ENCODE data around the gene C17orf67. TPM values are rescaled to one million over a fixed set of nuclear protein-coding genes. Genes with fewer than 3 reads are reported as not detected.

Gene C17orf67
- total and polyA plus RNA-seq, 2 of the 8 experiments (the other 6 are each of a cell fraction or from before 2014, with no cell fraction given) = 0.67 to 2.2 TPM

DNA sequence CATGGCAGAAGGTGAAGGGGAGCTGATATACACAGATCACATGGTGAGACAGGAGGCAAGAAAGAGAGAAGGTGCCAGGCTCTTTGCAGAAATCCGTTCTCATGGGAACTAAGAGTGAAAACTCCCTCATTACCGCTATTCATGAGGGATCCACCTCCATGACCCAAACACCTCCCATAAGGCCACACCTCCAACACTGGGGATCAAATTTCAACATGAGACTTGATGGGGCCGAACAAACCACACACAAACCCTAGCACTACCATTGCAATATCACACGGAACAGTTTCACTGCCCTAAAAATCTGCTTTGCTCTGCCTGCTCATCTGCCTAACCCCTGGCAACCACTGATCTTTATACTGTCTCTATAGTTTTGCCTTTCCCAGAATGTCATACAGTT lies 34.8 kb downstream of the C17orf67 start:
- DNase-seq (ENCODE audit: low read depth in 1 of 2, low spot score in 2 of 2) = no peak
- TF ChIP-seq, protein P1, sequence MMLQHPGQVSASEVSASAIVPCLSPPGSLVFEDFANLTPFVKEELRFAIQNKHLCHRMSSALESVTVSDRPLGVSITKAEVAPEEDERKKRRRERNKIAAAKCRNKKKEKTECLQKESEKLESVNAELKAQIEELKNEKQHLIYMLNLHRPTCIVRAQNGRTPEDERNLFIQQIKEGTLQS (IDR thresholded peaks at IDR 0.05; ENCODE audit: insufficient read depth, low read depth, low read length) = no peak
- TF ChIP-seq POLR2A (IDR thresholded peaks at IDR 0.05; ENCODE audit: control extremely low read depth in 1 of 2, low read depth in 2 of 2, low read length in 2 of 2) (no peak), ZNF274 (IDR thresholded peaks at IDR 0.05; ENCODE audit: borderline replicate concordance, extremely low read depth, low read length) (no peak), FOSL1 (IDR thresholded peaks at IDR 0.05; ENCODE audit: insufficient read depth, low read depth, low read length) (no peak), TAF7 (optimal IDR thresholded peaks at IDR 0.05; ENCODE audit: borderline replicate concordance, low read depth, low read length) (no peak), BCL11A (IDR thresholded peaks at IDR 0.05; ENCODE audit: low read depth in 2 of 2, low read length in 2 of 2) (no peak), POLR2AphosphoS5 (IDR thresholded peaks at IDR 0.05; ENCODE audit: low read depth, low read length) (no peak), RBBP5 (IDR thresholded peaks at IDR 0.05; ENCODE audit: borderline replicate concordance, low read depth, low read length) (no peak), SRF (IDR thresholded peaks at IDR 0.05; ENCODE audit: low read depth, low read length) (no peak), BACH1 (IDR thresholded peaks at IDR 0.05; ENCODE audit: low read length) (no peak), SAP30 (IDR thresholded peaks at IDR 0.05; ENCODE audit: insufficient read depth, insufficient replicate concordance, low read length) (no peak), RFX5 (IDR thresholded peaks at IDR 0.05; ENCODE audit: borderline replicate concordance, low read depth, low read length) (no peak), MAFK (IDR thresholded peaks at IDR 0.05; ENCODE audit: low read depth, low read length) (no peak), POU5F1 (IDR thresholded peaks at IDR 0.05; ENCODE audit: low read depth, low read length) (no peak)

More for the DNA sequence above, 34.8 kb downstream of the C17orf67 start:
- no peak overlapping the region for H4K8ac ChIP-seq (ENCODE audit: extremely low read depth, insufficient read depth, low read length)
- H2AK5ac ChIP-seq (ENCODE audit: low read depth, low read length) = no peak overlapping the region
- H2BK12ac ChIP-seq (ENCODE audit: low read depth, low read length) = no peak overlapping the region
- no peaks in the 10 kb centered on the region for H3K27me3 ChIP-seq (replicated peaks in 1 of 4; ENCODE audit: control insufficient read depth in 3 of 4, extremely low read depth in 1 of 4, insufficient read depth in 3 of 4, low read length in 3 of 4)
- no peak overlapping the region for H3K4ac ChIP-seq (replicated peaks; ENCODE audit: insufficient read length, low read depth, low read length)
- no peak overlapping the region for H2BK5ac ChIP-seq (ENCODE audit: low read depth, low read length)
- no peaks in the 10 kb centered on the region for H3K79me1 ChIP-seq (ENCODE audit: low read depth, low read length)
- H3K14ac ChIP-seq (ENCODE audit: insufficient read length) = no peak overlapping the region
- no peak overlapping the region; a peak in 3 of 8 replicates for H3K4me3 ChIP-seq (ENCODE audit: extremely low read depth in 1 of 4, insufficient read depth in 2 of 4, low read depth in 3 of 4, low read length in 4 of 4)
- H2BK20ac ChIP-seq (ENCODE audit: low read length) = no peak overlapping the region
- H3K4me1 ChIP-seq (replicated peaks in 1 of 4; ENCODE audit: control insufficient read depth in 3 of 4, insufficient read depth in 4 of 4, low read length in 3 of 4) = peaks cover 0 to 3% (median 0%) of the 10 kb centered on the region in 4 experiments; a peak in 3 of 7 replicates
- H4K5ac ChIP-seq (ENCODE audit: insufficient read length, low read depth, low read length) = no peak overlapping the region
- 7% methylated on average over 4 of the region's 4 CpGs; no CpG with 5 or more reads in 1 of the 2 experiments for WGBS, 2 experiments (ENCODE audit: extremely low coverage in 1 of 2, insufficient coverage in 1 of 2, insufficient read length in 1 of 2, insufficient replicate concordance in 2 of 2, low coverage in 1 of 2, low lambda C conversion rate in 2 of 2, missing lambda C conversion rate in 1 of 2)
- no peak overlapping the region for H3K9ac ChIP-seq (replicated peaks in 1 of 4; ENCODE audit: extremely low read depth in 1 of 4, low read depth in 3 of 4, low read length in 3 of 4)
- H3K23me2 ChIP-seq (ENCODE audit: low read depth, low read length) = 0 out of 2 replicates have a peak, but pooled peaks cover 2% of the 10 kb centered on the region
- H2BK15ac ChIP-seq (ENCODE audit: low read length) = no peak overlapping the region
- H3K23ac ChIP-seq (ENCODE audit: insufficient read length) = no peak overlapping the region
- ChIA-PET CTCF (ENCODE audit: partially characterized antibody) (interaction anchor here (1.1 to 2.0 kb wide), 3 partner anchors 15 to 207 kb away, joined by 4 to 6 read pairs (median 5); no protein-coding TSS in a partner anchor), POLR2A (ENCODE audit: partially characterized antibody) (interaction anchor here (0.7 kb wide), 1 partner anchor 10 kb away, joined by 3 read pairs; no protein-coding TSS in a partner anchor)
- no peak overlapping the region for H2BK120ac ChIP-seq (replicated peaks; ENCODE audit: low read depth, low read length)
- H2AFZ ChIP-seq (ENCODE audit: low read length) = peak overlapping the region; percentile 98; the same call in 1 of the 2 replicates
- H4K91ac ChIP-seq (replicated peaks; ENCODE audit: insufficient read length, low read length) = no peak overlapping the region
- no peaks in the 10 kb centered on the region for H3K79me2 ChIP-seq (ENCODE audit: control insufficient read depth in 1 of 2, insufficient read depth in 2 of 2, low read length in 2 of 2)
- H4K20me1 ChIP-seq (replicated peaks in 1 of 2; ENCODE audit: control insufficient read depth in 1 of 2, insufficient read depth in 2 of 2, low read length in 2 of 2) = no peaks in the 10 kb centered on the region
- H3K36me3 ChIP-seq (ENCODE audit: control insufficient read depth in 2 of 4, insufficient read depth in 4 of 4, low read length in 3 of 4) = no peaks in the 10 kb centered on the region
- H3K27ac ChIP-seq (ENCODE audit: low read depth, low read length) = no peak overlapping the region
- H3K4me2 ChIP-seq (ENCODE audit: insufficient read depth in 1 of 2, low read depth in 2 of 2, low read length in 2 of 2) = peak overlapping the region; percentile 59 to 62
- no peak overlapping the region for H3K18ac ChIP-seq (ENCODE audit: extremely low read depth, low read length)
- H3K56ac ChIP-seq (replicated peaks; ENCODE audit: insufficient read length, low read depth, low read length) = no peak overlapping the region
- no peaks in the 10 kb centered on the region for H3K9me3 ChIP-seq (ENCODE audit: insufficient read depth in 2 of 2, low read depth in 1 of 2, low read length in 1 of 2)
- peak; percentile 89 for FAIRE-seq

Data from H1 (cell line).